SK-N-SH treated with all-trans-retinoic acid at 6 μM for 48 hours (cell line): ENCODE measurements around the gene GPR183.

Source experiments
- ATAC-seq: fragments of 200-7000 bp; cut with Tn5 transposase; 3 replicates; pipeline ENCODE4 v1.9.1; 2020; ENCODE audit warnings: mild to moderate bottlenecking, moderate library complexity
- ARNTL ChIP-seq: fragments of 450-650 bp; formaldehyde crosslinking; IDR thresholded peaks from 2 replicates; pipeline ENCODE4 v1.5.0; 2020; ENCODE audit warnings: low read depth, mild to moderate bottlenecking, moderate library complexity, borderline replicate concordance
- BACH2 ChIP-seq: fragments of 250-450 bp; sonication (Bioruptor Pico); IDR thresholded peaks from 2 replicates; pipeline ENCODE4 v1.9.0; 2021; ENCODE audit warnings: mild to moderate bottlenecking, borderline replicate concordance
- CSDC2 ChIP-seq: fragments of 250-450 bp; sonication (Bioruptor Pico); IDR thresholded peaks from 2 replicates; pipeline ENCODE4 v1.5.0; 2020; ENCODE audit warnings: mild to moderate bottlenecking, moderate library complexity
- CSRNP3 ChIP-seq: fragments of 250-450 bp; sonication (Bioruptor Pico); IDR thresholded peaks from 2 replicates; pipeline ENCODE4 v1.5.1; 2021; ENCODE audit warnings: mild to moderate bottlenecking, moderate library complexity
- ESRRG ChIP-seq: fragments of 250-450 bp; sonication (Bioruptor Pico); IDR thresholded peaks from 2 replicates; pipeline ENCODE4 v1.6.1; 2021; ENCODE audit warnings: mild to moderate bottlenecking
- GLIS3 ChIP-seq: fragments of 250-450 bp; sonication (Bioruptor Pico); IDR thresholded peaks from 2 replicates; pipeline ENCODE4 v1.5.0; 2020; ENCODE audit warnings: mild to moderate bottlenecking, moderate library complexity
- OSR1 ChIP-seq: fragments of 250-450 bp; sonication (Bioruptor Pico); IDR thresholded peaks from 2 replicates; pipeline ENCODE4 v1.8.0; 2022; ENCODE audit warnings: moderate library complexity, mild to moderate bottlenecking, inconsistent platforms
- PATZ1 ChIP-seq: fragments of 250-450 bp; sonication (Bioruptor Pico); IDR thresholded peaks from 2 replicates; pipeline ENCODE4 v1.8.0; 2020; ENCODE audit warnings: mild to moderate bottlenecking, moderate library complexity, borderline replicate concordance
- POU6F1 ChIP-seq: fragments of 250-450 bp; sonication (Bioruptor Pico); IDR thresholded peaks from 2 replicates; pipeline ENCODE4 v1.8.0; 2021; ENCODE audit warnings: low read depth, mild to moderate bottlenecking, moderate library complexity, borderline replicate concordance
- PPARA ChIP-seq: fragments of 250-450 bp; sonication (Bioruptor Pico); IDR thresholded peaks from 2 replicates; pipeline ENCODE4 v1.5.0; 2020; ENCODE audit warnings: mild to moderate bottlenecking, borderline replicate concordance
- RARB ChIP-seq: fragments of 250-450 bp; sonication (Bioruptor Pico); IDR thresholded peaks from 2 replicates; pipeline ENCODE4 v1.8.0; 2021; ENCODE audit warnings: mild to moderate bottlenecking, moderate library complexity
- SNAI2 ChIP-seq: fragments of 250-450 bp; sonication (Bioruptor Pico); IDR thresholded peaks from 2 replicates; pipeline ENCODE4 v1.5.0; 2020; ENCODE audit warnings: mild to moderate bottlenecking, moderate library complexity
- TOX ChIP-seq: fragments of 250-450 bp; sonication (Bioruptor Pico); IDR thresholded peaks from 2 replicates; pipeline ENCODE4 v1.8.0; 2021; ENCODE audit warnings: mild to moderate bottlenecking, moderate library complexity, borderline replicate concordance
- TSHZ2 ChIP-seq: fragments of 250-450 bp; sonication (Bioruptor Pico); IDR thresholded peaks from 2 replicates; pipeline ENCODE4 v1.5.0; 2020; ENCODE audit warnings: mild to moderate bottlenecking, moderate library complexity
- ZC3H10 ChIP-seq: fragments of 250-450 bp; sonication (Bioruptor Pico); IDR thresholded peaks from 2 replicates; pipeline ENCODE4 v1.5.1; 2021; ENCODE audit warnings: mild to moderate bottlenecking, moderate library complexity
- ZFP3 ChIP-seq: fragments of 250-450 bp; sonication (Bioruptor Pico); IDR thresholded peaks from 2 replicates; pipeline ENCODE4 v1.5.0; 2020; ENCODE audit warnings: mild to moderate bottlenecking, moderate library complexity
- ZFP30 ChIP-seq: fragments of 450-650 bp; formaldehyde crosslinking; IDR thresholded peaks from 2 replicates; pipeline ENCODE4 v1.5.0; 2022; ENCODE audit warnings: mild to moderate bottlenecking, moderate library complexity
- ZNF565 ChIP-seq: fragments of 450-650 bp; formaldehyde crosslinking; conservative IDR thresholded peaks from 2 replicates; pipeline ENCODE4 v1.5.0; 2020; ENCODE audit warnings: low read depth, mild to moderate bottlenecking, moderate library complexity
- ZNF70 ChIP-seq: fragments of 450-650 bp; formaldehyde crosslinking; IDR thresholded peaks from 2 replicates; pipeline ENCODE4 v1.5.0; 2020; ENCODE audit warnings: mild to moderate bottlenecking, moderate library complexity
- ZNF8 ChIP-seq: fragments of 450-650 bp; formaldehyde crosslinking; IDR thresholded peaks from 2 replicates; pipeline ENCODE4 v1.5.0; 2020; ENCODE audit warnings: mild to moderate bottlenecking, moderate library complexity

The GPR183 gene

GRCh38 chr13:99307648-99308339, 595 bp upstream of the GPR183 start:
- no peak for TF ChIP-seq ZC3H10
- no peak for TF ChIP-seq TSHZ2 (CRISPR knock-in tag)
- no peak for TF ChIP-seq TOX (CRISPR knock-in tag)
- TF ChIP-seq ZNF565 (CRISPR knock-in tag), result no peak
- peak; percentile 72 for ATAC-seq

- no peak for TF ChIP-seq BACH2 (CRISPR knock-in tag)
- no peak for TF ChIP-seq CSDC2 (CRISPR knock-in tag)
- no peak for TF ChIP-seq CSRNP3 (CRISPR knock-in tag)
- TF ChIP-seq ZFP3 (CRISPR knock-in tag), result no peak
- TF ChIP-seq PATZ1 (CRISPR knock-in tag), result no peak
- no peak for TF ChIP-seq TOX (CRISPR knock-in tag)
- no peak for TF ChIP-seq TSHZ2 (CRISPR knock-in tag)
- no peak for TF ChIP-seq SNAI2 (CRISPR knock-in tag)
- TF ChIP-seq ZNF70 (CRISPR knock-in tag), result no peak
- TF ChIP-seq PPARA (CRISPR knock-in tag), result no peak
- no peak for TF ChIP-seq POU6F1 (CRISPR knock-in tag)
- no peak for TF ChIP-seq ARNTL (CRISPR knock-in tag)
- TF ChIP-seq ZFP30 (CRISPR knock-in tag), result no peak
- TF ChIP-seq ESRRG (CRISPR knock-in tag), result no peak
- TF ChIP-seq ZNF8 (CRISPR knock-in tag), result no peak
- no peak for TF ChIP-seq GLIS3
- TF ChIP-seq OSR1, result no peak
- TF ChIP-seq RARB (CRISPR knock-in tag), result no peak
- ATAC-seq, result no peak
Measured at GRCh38 chr13:99305566-99305965, 1.6 kb downstream of the GPR183 start.

GRCh38 chr13:99305158-99305557, 2.0 kb downstream of the GPR183 start:
- ATAC-seq, result no peak
- TF ChIP-seq CSRNP3 (CRISPR knock-in tag), result no peak
- no peak for TF ChIP-seq POU6F1 (CRISPR knock-in tag)
- TF ChIP-seq RARB (CRISPR knock-in tag), result no peak
- TF ChIP-seq ZNF8 (CRISPR knock-in tag), result no peak
- TF ChIP-seq GLIS3, result no peak
- TF ChIP-seq TSHZ2 (CRISPR knock-in tag), result no peak
- TF ChIP-seq SNAI2 (CRISPR knock-in tag), result no peak
